HG03342 (cell line): ENCODE data around the gene DMRT2.

Experiments used
- ATAC-seq: cut with Tn5 transposase; IDR thresholded peaks from one replicate; pipeline ENCODE4 v1.9.1; 2021; ENCODE audit warnings: mild to moderate bottlenecking, moderate library complexity; ENCODE audit not compliant: unreplicated experiment

The DMRT2 gene

DNA sequence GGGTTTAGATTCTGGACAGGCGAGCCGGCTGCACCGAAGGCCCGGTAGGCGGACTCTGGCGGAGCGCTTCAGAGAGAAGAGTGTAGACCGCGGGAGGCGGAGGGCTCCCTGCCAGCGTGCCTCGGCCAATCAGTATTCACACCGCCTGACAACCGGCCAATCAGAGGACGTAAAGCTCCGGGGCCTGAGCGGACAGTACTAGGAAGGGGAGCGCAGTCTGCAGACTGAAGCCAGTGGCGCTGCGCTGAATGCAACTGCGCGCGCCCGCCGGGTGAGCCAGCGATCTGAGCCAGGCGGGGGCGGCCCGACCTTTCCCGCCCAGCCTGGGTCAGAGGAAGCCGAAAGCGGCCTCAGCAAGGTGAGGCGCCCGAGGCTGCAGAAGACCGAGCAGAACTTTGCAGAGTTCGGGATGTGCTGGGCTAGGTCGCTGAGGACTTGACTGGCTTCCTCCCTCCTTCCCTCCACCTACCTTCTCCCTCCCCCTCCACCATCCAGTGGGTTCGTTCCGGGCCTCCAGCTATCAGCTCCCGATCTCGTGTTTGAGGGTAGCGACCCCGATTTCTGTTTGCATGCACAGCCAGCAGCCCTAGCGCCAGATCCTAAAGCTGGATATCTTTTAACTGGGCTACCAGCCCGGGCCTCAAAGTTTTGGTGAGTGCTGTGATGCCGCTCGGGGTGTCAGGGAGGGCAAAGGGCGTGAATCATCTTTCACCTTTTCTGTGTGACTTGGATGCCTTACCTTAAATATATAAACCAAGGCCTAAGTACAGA lies at the start of gene DMRT2:
Gene DMRT2, plus strand, starts transcription at position 233 of the 771 bp plus-strand sequence. CDS start 1,257 bp downstream, outside the sequence.
- peak; percentile 85 for ATAC-seq

DNA sequence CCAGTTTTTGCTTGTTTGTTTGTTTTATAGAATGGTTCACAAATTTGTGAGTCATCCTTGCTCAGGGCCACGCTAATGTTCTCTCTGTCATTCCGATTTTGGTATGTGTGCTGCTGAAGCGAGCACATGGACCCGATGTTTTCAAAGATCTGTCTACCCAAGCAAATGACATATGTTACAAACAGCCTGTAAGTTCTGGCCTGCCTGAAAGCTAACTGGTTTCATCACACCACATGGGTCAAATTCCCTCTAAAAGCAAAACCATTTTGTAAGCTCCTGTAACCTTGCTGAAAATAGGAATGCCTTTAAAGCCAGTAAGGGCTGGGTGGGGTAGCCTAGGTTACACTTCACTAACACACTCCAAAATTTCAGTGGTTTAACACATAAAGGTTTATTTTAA lies 48.3 kb upstream of the DMRT2 start:
- ATAC-seq = no peak

DNA sequence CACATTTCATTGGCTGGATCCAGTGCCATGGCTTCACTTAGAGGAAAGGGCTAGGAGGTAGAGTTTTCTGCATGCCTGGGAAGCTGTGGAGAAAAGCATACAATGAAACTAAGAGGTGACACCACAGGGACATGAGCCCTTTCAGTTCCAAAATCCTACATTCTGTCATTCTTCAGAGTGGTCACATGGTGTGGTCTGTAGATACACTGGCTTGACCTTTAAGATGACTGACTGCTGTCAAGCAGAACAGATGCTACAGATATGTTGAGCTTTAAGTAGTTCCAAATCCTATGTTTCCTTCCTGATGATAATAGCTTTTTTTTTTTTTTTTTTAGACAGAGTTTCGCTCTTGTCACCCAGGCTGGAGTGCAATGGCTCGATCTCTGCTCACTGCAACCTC lies 47.5 kb upstream of the DMRT2 start:
- no peak for ATAC-seq

DNA sequence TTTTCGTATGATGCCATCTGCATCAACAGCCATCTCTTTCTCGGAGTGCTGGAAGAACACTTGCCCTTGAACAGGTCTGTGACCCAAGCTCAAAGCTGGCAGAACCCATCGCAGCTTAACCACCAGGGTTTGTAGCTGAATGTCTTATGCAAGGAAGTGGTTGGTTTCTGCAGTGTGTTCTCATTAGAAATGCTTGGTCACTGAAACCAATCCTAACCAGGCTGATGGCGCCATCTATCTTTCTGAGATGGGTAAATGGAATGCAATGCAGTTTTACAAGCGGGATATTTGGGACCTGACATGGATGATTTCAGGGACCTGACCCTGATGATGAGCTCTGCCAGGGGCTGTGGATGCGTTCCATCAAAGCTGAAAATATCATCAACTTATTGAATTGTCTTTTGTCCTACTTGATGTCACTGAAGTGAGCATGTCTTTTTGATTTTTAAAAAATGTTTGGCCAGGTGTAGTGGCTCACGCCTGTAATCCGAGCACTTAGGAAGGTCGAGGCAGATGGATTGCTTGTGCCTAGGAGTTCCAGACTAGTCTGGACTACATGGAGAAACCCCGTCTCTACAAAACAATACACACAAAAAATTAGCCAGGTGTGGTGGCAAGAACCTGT lies 45.0 kb upstream of the DMRT2 start:
- ATAC-seq = peak; percentile 48

DNA sequence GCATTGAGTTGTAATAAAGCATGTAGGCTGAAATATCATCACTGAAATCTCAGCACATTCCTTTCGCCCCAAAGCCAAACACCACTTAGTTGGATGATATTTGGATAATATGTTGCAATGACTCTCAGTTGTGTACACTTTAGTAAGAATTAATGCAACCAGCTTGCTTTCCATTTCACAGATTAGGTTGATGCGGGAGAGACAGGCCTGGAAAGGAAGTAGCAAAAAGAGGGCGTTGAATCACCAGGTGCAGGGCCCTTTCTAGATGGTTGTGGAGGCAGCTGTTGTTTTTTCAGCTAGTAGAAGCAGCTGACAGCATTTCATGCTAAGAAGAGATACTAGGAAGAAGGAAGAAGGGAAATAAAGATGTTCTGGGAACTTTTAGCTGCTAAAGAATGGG lies 42.8 kb upstream of the DMRT2 start:
- ATAC-seq = no peak

DNA sequence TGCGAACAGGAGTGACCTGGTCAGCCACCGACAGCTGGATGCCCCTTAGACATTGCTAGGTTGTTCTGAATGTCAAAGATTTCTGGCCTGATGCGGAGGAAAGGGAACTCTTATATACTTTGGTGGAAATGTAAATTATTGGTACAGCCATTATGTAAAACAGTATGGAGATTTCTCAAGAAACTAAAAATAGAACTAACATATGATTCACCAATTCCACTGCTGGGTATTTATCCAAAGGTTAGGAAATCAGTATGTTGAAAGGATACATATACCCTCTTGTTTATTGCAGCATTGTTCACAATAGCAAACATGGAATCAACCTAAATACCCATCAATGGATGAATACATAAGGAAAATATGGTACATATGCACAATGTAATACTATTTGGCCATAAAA lies 41.9 kb upstream of the DMRT2 start:
- no peak for ATAC-seq

DNA sequence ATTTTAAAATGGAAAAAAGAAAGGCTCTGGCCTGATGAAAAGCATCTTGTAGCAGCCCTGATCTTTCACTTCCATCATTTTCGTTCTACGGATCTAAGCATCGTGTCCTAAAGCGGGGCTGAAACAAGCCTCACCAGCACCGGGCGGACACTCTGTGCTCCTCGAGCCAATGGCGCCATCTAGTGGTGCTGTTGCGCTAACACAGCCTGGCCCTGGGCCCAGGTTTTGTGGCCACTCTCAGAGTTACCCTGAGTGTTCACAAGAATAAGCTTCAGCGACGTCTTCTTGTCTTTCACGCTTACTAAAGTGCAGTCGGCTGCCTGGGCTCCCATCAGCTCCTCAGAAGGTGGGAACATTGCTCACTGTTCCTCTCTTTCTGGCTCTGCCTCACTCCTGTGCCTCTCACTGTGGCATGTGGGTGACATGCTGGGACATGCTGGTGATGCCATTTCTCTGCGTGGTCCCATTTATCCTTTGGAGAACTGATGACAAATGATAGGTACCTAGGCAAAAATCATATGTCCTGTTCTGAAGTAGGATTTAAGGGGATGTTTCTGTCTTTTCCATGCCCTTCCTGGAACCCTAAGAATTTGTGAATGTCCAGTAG lies 41.0 kb upstream of the DMRT2 start:
- peak; percentile 95 for ATAC-seq

DNA sequence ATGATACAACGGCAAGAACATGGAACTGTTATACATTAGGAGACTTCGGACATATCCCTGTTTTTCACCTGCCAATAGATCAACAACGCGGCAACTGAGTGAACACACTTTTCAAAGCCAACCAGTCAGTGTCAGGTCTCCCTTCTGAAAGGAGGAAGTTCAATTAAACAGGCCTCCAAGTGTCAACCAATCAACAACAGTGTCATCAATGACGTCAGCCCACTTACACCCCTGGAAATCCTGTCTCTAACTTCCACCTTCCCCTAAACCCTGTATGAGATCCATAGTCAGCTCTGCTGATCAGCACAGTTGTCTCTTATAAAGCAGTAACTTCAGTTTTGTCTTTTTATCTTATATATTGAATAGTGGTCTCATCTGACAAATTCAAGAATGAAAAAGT lies 37.1 kb upstream of the DMRT2 start:
- no peak for ATAC-seq

DNA sequence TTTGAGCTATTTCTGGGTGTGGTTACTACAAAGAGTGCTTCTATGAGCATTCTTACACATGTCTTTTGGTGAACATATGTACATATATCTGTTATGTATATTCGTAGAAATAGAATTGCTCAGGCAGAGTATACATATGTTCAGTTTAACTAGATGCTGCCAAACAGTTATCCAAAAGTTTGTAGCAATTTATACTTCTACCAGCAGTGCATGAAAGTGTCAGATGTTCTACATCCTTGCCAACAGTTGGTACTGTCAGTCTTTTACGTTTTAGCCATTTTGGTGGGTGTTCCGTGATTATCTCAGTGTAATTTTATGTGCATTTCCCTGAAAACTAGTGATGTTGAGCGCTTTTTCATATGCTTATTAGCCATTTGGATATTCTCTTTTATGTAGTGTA lies 35.9 kb upstream of the DMRT2 start:
- no peak for ATAC-seq

DNA sequence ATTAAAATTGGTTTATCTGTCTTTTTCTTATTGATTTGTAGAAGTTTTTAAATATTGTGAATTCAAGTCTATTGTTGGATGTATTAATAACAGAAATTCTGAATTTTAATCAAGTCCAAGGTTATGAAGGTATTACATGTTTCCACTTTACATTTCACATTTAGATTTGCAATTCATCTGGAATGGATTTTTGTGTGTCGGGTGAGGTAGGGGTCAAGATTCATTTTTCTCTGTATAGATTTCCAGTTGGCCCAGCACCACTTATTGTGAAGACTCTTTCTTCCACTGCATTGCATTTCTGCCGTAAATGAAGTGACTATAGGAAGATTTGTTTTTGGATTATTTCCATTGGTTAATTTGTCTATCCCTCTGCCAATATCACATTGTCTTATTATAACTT lies 35.5 kb upstream of the DMRT2 start:
- ATAC-seq = no peak

DNA sequence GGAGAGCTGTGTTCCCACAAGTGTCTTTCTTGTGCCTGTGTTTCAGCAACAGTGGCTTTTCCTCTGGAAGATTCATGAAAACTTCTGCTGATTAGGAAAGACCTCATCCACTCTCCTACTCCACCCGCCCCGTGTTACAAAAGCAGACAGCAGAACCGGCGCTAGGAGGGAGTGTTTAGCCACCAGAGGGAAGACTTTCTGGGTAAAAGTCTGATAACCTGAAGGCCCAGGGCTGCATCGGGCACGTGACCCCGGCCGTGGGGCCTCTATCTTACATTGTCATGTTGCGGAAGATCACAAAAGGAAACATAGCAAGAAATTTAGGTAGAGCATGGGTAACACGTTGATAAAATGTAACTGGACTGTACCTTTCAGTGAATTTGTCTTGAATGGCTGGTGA lies 32.0 kb upstream of the DMRT2 start:
- no peak for ATAC-seq

DNA sequence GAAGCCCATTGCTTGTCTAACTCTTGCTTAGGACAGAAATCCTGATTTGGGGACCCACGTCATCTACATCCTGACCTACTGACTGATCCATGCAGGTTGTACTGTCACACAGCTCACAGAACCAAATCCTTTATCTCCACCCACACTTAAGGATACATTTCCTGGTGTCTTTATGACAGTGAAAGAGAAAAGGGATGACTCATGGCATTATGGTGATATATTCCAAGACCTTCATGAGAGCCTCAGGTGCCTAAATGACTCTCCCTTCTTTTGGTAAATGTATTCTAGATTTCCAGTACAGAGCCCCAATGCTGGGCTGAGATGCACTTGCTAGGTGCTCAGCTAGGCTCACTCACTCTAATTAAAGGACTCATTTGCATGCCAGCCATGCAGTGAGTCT lies 26.0 kb upstream of the DMRT2 start:
- no peak for ATAC-seq

DNA sequence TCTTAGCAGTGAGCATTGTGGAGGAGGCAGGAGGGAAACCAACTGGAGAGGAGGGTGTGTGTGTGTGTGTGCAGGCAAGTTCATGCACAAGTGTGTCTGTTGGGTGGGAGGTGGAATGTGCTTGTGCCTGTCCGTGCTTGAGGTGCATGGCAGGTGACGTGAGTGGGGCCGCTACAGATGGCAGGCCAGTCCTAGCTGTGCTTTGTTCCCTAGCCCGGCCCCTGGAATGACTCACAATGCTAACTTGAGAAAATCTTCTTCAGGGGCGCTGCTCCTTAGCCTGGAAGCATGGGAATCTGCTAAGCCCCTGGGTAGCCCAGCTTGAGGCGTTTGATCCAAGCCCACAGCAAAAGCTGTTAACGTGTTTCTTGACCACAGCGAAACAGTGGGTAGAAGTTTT lies 25.0 kb upstream of the DMRT2 start:
- ATAC-seq = no peak

DNA sequence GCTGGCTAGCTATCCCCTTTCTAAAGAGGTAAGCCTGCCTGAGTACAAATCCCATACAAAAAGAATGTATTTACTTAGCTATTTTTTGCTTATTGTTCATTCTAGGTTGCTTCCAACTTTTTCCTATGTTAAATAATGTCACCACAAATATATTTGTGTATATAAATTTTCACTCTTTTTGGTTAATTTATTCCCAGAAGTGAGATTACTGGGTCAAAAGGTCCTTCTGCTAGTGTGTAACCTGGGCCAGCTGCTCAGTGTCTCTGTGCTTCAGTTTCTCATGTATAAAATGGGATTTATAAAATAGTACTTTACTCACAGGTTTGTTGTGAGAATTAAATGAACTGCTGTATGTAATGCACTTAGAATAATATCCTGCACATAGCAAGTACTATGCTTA lies 23.9 kb upstream of the DMRT2 start:
- ATAC-seq = no peak

DNA sequence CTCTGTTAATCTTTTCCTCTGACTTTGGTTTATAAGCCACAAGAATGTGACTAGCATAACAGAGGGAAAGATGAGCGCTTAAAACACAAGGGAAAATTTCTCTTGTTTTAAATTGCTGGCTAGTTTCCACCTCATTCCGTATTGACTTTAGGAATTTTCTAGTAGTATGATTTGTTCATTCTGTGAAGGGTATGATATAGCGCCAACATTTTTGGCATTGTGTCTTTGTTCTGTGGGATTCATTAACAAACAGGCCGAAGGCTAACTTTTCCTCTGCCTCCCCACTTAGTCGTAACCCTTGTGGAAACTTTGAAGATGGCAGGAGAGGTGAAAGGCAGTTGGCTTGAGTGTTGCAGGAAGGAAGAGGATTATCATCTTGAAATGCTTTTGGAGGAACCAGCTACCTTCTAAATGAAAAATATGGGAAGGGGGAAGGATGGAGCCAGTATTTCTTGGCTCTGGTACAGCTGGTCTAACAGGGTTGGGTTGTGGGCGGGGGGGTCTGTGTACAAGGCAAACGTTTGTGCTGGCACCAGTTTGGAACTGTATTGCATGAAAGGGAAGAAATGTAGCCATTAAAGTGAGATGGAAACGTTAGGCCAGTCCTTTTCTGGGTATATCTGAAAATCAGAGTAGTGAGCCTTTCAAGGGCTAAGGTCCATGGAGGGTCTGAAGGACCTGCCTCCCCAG lies 21.5 kb upstream of the DMRT2 start:
- ATAC-seq = no peak

DNA sequence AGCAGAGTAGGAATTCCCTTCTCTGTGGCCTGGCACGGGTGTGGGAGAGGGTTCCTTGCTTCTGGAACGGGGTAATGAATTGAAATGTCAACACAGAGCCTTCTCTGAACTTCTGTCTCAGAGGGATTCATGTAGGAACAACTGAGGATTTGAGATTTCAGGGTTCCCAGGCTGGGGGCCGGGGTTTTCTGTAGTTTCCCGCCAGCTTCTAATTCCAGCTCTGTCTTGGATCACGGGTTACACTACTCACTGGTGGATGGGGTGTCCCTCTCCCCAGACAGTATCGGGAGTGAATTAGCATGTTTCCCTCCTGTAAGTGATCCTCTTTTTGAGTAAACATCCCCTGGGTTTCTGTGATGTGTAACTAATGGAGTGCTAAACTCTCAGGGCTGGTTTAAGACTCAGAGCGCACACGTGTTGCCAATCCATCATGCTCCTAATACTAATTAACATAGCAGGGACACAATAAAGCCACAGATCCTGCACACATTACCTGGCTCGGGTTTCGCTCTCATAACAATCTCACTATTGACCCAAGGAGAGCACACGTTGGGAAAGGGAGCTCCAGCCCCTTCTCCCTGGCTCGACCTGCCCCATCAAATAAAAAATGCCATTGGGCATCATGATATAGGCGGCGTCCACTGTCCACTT lies 18.1 kb upstream of the DMRT2 start:
- no peak for ATAC-seq

DNA sequence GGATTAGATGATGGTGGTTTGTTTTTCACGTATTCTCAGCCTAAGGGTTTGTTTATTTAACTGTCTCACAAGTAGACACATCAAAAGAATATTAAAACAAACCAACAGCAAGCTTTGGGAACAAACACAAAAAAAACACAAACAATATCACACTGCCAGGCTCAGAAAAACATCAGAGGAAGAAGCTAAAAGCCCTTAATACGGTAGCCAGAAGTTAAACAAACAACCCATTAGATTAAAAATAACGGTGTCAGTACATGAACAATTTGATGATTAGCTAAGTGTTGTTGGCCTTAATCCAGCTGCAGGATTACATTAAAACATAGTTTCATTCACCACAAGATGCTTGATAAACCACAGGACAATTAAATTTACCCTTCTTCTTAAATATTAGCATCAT lies 15.9 kb upstream of the DMRT2 start:
- ATAC-seq = no peak

DNA sequence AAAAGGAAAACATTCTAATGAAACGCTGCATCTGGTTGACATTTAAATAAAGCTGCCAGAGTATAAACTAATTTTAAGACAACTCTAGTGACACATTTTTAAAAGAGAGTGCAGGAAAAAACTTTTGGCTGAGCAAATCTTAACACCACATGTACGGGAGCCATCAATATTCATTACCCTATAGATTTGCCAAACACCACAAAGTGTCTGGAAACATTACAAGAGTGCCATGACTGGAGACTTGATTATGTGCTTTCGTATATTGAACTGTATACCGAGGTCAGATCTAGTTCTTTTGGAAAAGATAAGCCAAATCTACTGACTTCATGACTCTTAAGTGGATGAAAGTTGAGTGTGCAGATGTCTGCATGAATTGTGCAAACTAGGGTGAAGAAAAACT lies 10.6 kb upstream of the DMRT2 start:
- ATAC-seq = no peak

DNA sequence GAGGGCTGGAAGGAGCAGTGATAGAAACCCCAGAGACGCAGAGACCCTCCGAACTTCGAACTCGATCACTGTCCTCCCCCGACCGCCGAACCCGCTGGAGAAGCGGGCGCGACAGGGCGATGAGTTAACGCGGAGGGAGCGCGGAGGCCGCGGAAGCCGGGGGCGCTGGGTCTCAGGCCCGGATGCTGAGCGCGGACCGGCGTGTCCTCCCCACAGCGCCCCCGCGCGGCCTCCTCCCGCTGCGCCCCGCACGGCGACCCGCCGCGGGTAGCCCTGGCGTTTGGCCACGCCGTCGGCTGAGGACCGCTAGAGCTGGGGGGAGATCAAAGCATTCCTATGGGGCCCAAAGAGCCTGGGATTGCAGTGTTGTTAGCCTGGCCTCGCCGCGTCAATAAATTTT lies 7.7 kb upstream of the DMRT2 start:
- no peak for ATAC-seq

DNA sequence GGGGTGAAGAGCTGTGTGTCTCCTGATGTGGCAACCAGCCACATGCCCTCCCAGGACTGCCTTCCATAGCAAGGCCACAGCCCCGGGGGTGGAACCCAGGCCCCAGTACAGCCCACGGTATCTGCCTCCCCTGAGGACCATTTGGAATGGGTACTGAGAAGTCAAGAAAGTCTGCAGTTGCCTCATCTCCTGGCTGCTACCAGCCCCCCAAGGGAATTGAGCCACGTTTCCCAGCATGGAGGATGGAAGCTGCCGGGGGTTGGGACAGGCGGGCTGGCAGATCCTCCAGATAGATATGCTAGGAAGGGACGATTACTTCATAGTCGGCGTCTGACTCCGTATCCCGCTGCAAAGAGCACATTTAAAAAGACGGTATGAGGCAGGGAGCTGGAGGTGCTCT lies 5.5 kb upstream of the DMRT2 start:
- ATAC-seq = no peak
